GM12878 (cell line): ENCODE results near the gene ZFP36. TPM values are rescaled to one million over a fixed set of nuclear protein-coding genes. Genes with fewer than 3 reads are reported as not detected.

Experiments used
- ATAC-seq: fragments of 200-7000 bp; cut with Tn5 transposase; 3 replicates; pipeline ENCODE4 v1.9.1; 2020; ENCODE audit warnings: mild to moderate bottlenecking, moderate library complexity
- BruUV-seq: library from RNA; stranded (reverse); fragments of 400-500 nt; replicated peaks from 2 replicates; lab custom pipeline; 2021; lab: Mats Ljungman, UMichigan
- CTCF ChIA-PET: fragments of 300-600 bp; sonication (Branson Sonifier 250); formaldehyde crosslinking; extraction: SDS; loops from one replicate; lab custom pipeline; 2021; ENCODE audit warnings: inconsistent platforms; lab: Yijun Ruan, JAX
- POLR2A ChIA-PET: fragments of 350-600 bp; formaldehyde crosslinking; extraction: SDS; loops from one replicate; lab custom pipeline; 2021; ENCODE audit warnings: inconsistent platforms; lab: Charles Lee
- RAD21 ChIA-PET: fragments of 300-600 bp; sonication (Branson Sonifier 250); formaldehyde crosslinking; loops from one replicate; lab custom pipeline; 2023; ENCODE audit warnings: antibody characterized with exemption; ENCODE audit not compliant: unreplicated experiment; lab: Charles Lee
- SMC1A ChIA-PET: fragments of 300-600 bp; sonication (Branson Sonifier 250); formaldehyde crosslinking; loops from one replicate; lab custom pipeline; 2023; ENCODE audit not compliant: unreplicated experiment, uncharacterized antibody; lab: Charles Lee
- DNase-seq: peaks from one replicate; pipeline ENCODE4 v3.0.0-alpha.2; 2011; ENCODE audit warnings: low read depth, low spot score
- FAIRE-seq: peaks from 3 replicates; lab custom pipeline; 2011; peaks lifted over from hg19 to GRCh38; lab: Jason Lieb, UNC
- H2AFZ ChIP-seq: 2 replicates; pipeline ENCODE4 v1.6.0; 2011; ENCODE audit warnings: low read depth, low read length, control low read depth; ENCODE audit not compliant: control insufficient read depth
- H3K27ac ChIP-seq: 2 replicates; pipeline ENCODE4 v1.5.1; 2011; ENCODE audit warnings: control low read depth; ENCODE audit not compliant: control insufficient read depth, insufficient read depth
- H3K27me3 ChIP-seq, 2 experiments: replicated peaks in 1 of 2; 2 replicates each; pipeline versions ENCODE4 v1.6.0 to v1.6.1; 2011; ENCODE audit warnings: low read length in 1 of 2; ENCODE audit not compliant: control insufficient read depth in 2 of 2, insufficient read depth in 2 of 2
- H3K36me3 ChIP-seq, 2 experiments: 2 replicates each; pipeline ENCODE4 v1.5.1; 2011; ENCODE audit warnings: low read length in 1 of 2; ENCODE audit not compliant: control insufficient read depth in 2 of 2, insufficient read depth in 2 of 2
- H3K4me1 ChIP-seq: 2 replicates; pipeline ENCODE4 v1.6.1; 2011; ENCODE audit warnings: mild to moderate bottlenecking, low read length, moderate library complexity, mixed read lengths; ENCODE audit not compliant: control insufficient read depth, insufficient read depth
- H3K4me2 ChIP-seq: 2 replicates; pipeline ENCODE4 v1.6.0; 2011; ENCODE audit warnings: control low read depth; ENCODE audit not compliant: control insufficient read depth, insufficient read depth
- H3K4me3 ChIP-seq: fragments of 200-600 bp; sonication (generic); 2 replicates; pipeline ENCODE4 v1.5.1; 2016
- H3K79me2 ChIP-seq: 2 replicates; pipeline ENCODE4 v1.6.0; 2011; ENCODE audit warnings: low read length; ENCODE audit not compliant: control insufficient read depth, insufficient read depth
- H3K9ac ChIP-seq: 2 replicates; pipeline ENCODE4 v1.8.0; 2011; ENCODE audit warnings: low read length, control low read depth, mixed read lengths; ENCODE audit not compliant: control insufficient read depth, insufficient read depth
- H3K9me3 ChIP-seq: replicated peaks from 3 replicates; pipeline ENCODE4 v1.5.1; 2011; ENCODE audit warnings: mild to moderate bottlenecking, low read length; ENCODE audit not compliant: control insufficient read depth, insufficient read depth
- H4K20me1 ChIP-seq: 2 replicates; pipeline ENCODE4 v1.6.0; 2011; ENCODE audit not compliant: control insufficient read depth, insufficient read depth
- POLR2AphosphoS5 ChIP-seq: IDR thresholded peaks from 2 replicates; pipeline ENCODE4 v1.6.1; 2011; ENCODE audit warnings: mild to moderate bottlenecking, low read length, inconsistent platforms
- WGBS: methylation state at CpG from one replicate; pipeline ENCODE4 v1.1.6; 2016; ENCODE audit warnings: low lambda C conversion rate; ENCODE audit not compliant: insufficient replicate concordance, insufficient coverage; ENCODE audit errors: missing lambda C conversion rate; 5-methylcytosine and 5-hydroxymethylcytosine counted together
- in situ Hi-C: fragments of 300-500 bp; cut with MboI; formaldehyde crosslinking; loops from 9 replicates; pipeline ENCODE4 v1.14.3; 2018; ENCODE audit warnings: mixed read lengths
- intact Hi-C: fragments of 100-400 bp; cut with micrococcal nuclease; formaldehyde crosslinking; loops from one replicate; pipeline ENCODE4 v1.14.2; 2022; ENCODE audit not compliant: unreplicated experiment
- polyA plus RNA-seq, 11 experiments: library from polyadenylated mRNA; depleted of rRNA in 4 of 11; unstranded in 6 of 11; stranded (reverse) in 5 of 11; fragments of >200 nt; fragmentation: Nextera tagmentation in 4 of 11; fragmentation: Illumina TruSeq in 1 of 11; extraction: Ambion mirVana in 4 of 11; extraction: Trizol in 1 of 11; gene quantifications; 1 replicate in 1 of 11; 2 replicates in 10 of 11; pipeline versions ENCODE4 v1.2.1 to v1.2.3, GENCODE V29; 2011 to 2016; ENCODE audit warnings: inconsistent platforms in 2 of 11, missing spikeins in 2 of 11, low read depth in 1 of 11
- total RNA-seq, 4 experiments: library from RNA; depleted of rRNA in 3 of 4; stranded (reverse); fragments of >200 nt in 3 of 4; fragmentation: Illumina TruSeq in 1 of 4; extraction: Trizol in 1 of 4; gene quantifications; 2 replicates each; pipeline versions ENCODE4 v1.2.1 to v1.2.3, GENCODE V29; 2013 to 2021
- TF ChIP-seq, protein P1 (sequence below): IDR thresholded peaks from 2 replicates; pipeline ENCODE4 v1.6.1; 2012; ENCODE audit warnings: low read depth, low read length, improper control_type of control experiment

The ZFP36 gene
- total and polyA plus RNA-seq, 10 of the 15 experiments (the other 5 are each of a cell fraction or from before 2014, with no cell fraction given) = 5.3 to 55.0 (median 18.1) TPM

DNA sequence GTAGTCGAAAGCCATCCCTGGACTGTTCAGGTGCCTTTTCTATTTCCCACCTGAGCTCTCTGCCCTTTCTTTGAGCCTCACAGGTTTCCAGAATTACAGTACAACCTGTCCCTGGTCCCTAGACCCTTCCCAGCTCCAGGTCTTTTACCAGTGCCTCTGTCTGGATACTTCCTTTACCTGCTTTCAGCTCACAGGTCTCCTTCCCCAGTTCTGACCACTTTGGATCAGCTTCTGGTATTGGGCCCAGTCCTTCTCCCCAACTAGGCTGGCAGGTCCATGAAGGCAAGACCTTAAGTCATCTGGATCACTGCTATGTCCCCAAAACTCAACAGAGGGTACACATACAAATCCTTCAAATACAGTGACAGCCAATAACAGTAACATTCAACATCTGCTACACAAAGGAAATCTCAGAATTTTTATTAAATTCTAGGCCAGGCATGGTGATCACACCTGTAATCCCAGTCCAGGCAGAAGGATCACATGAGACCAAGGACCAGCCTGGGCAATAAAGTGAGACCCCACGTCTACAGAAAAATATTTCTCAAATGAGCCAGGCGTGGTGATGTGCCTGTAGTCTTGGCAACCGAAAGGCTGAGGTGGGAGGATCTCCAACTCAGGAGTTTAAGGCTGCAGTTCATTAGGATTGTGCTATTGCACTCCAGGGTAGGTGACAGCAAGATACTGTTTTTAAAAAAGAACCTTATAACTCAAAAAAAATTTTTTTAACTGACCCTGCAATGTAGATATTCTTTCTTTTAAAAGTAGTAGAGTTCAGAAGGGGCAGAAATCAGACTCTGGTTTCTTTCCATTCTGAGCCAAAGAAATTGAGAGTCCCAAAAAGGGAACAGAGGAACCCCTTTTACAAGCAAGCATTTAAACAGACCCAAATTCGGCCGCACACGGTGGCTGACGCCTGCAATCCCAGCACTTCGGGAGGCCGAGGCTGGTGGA is 27.8 kb downstream of the ZFP36 start:
- Histone ChIP-seq H3K4me2 (peak overlapping the region; percentile 81), H3K79me2 (peaks cover 36% of the 10 kb centered on the region), H3K9me3 (no peaks in the 10 kb centered on the region), H4K20me1 (no peaks in the 10 kb centered on the region; the same call in 1 of the 2 replicates), H2AFZ (no peak overlapping the region), H3K4me3 (peak overlapping the region; percentile 97), H3K9ac (peak overlapping the region; percentile 97), H3K4me1 (peaks cover 36% of the 10 kb centered on the region)
- ChIA-PET SMC1A (interaction anchor here (0.6 to 1.7 kb wide), 10 partner anchors 7 to 1028 kb away, joined by 3 to 9 read pairs (median 4); partner anchors contain the start of genes DYRK1B, EID2B, MED29 and PAF1), POLR2A (interaction anchor here (0.7 to 1.8 kb wide), 6 partner anchors 12 to 36 kb away, joined by 3 to 40 read pairs (median 8); partner anchors contain the start of gene SUPT5H), CTCF (interaction anchor here (0.6 to 1.7 kb wide), 11 partner anchors 20 to 505 kb away, joined by 3 to 15 read pairs (median 3); partner anchors contain the start of genes EID2B and PLEKHG2), RAD21 (interaction anchor here (1.2 to 1.6 kb wide), 4 partner anchors 7 to 43 kb away, joined by 3 to 12 read pairs (median 7); partner anchors contain the start of genes MED29, PAF1, PLEKHG2 and SUPT5H)
- WGBS = 12% methylated on average over 10 of the region's 10 CpGs
- in situ Hi-C loops (no loop called here), intact Hi-C loops (no loop called here)
- DNase-seq (no peak), ATAC-seq (no peak), FAIRE-seq (no peak)
- TF ChIP-seq POLR2AphosphoS5 = peak; percentile 17; the same call in 1 of the 2 replicates
- TF ChIP-seq, protein P1, sequence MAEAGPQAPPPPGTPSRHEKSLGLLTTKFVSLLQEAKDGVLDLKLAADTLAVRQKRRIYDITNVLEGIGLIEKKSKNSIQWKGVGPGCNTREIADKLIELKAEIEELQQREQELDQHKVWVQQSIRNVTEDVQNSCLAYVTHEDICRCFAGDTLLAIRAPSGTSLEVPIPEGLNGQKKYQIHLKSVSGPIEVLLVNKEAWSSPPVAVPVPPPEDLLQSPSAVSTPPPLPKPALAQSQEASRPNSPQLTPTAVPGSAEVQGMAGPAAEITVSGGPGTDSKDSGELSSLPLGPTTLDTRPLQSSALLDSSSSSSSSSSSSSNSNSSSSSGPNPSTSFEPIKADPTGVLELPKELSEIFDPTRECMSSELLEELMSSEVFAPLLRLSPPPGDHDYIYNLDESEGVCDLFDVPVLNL = no peak
- TF ChIP-seq, all 136 proteins: peak for 1
- no TSS peak for BruUV-seq
- Histone ChIP-seq H3K27ac (peak overlapping the region; percentile 91), H3K27me3 (no peaks in the 10 kb centered on the region), H3K36me3 (peaks cover 10 to 15% of the 10 kb centered on the region in 2 experiments)
